Smooth muscle cell of the brain vasculature (primary cell): Measurements from ENCODE around the gene ZNF668.
A peak's percentile ranks its signal among the peaks of the same experiment; 100 is the strongest.

Source experiments
- DNase-seq: peaks from one replicate; pipeline ENCODE4 v3.0.0-alpha.2; 2012; ENCODE audit warnings: low read depth, low spot score

The ZNF668 gene

DNA sequence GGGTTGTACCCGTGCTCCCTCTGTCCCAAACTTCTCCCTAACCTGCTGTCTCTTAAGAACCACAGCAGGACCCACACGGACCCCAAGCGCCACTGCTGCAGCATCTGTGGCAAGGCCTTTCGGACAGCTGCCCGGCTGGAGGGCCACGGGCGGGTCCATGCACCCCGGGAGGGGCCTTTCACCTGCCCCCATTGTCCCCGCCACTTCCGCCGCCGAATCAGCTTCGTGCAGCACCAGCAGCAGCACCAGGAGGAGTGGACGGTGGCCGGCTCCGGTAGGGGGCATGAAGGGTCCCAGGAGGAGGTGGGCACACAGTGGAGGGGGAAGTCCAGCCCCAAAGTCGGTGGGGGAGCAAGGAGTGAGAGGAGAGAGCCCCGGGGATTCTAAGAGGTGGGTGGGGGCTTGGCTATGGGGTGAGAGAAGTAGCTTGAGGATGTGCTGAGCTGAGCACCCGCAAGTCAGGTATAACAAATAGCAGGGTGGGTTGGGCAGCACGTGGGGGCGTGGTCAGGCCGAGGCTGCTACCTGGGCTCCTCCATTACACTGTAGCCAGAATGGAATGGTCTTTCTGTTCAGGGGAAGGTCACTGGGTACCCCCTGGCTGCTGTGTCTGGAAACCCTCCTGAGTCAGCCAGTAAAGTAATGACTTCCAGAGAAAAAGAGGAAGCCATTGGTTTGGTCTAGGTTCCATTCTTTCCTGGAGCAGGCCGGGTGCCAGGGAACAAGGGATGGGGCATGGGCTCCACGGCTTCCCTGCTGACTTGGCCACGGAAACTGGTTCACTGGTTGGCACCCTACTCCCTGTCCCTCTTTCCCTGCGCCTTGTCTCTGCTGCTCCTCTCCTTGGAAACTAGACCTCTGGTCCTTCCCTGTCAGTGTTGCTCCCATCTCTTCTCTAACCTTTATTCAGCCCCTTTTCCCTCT is 7.7 kb upstream of the ZNF668 start:
- DNase-seq: no peak

DNA sequence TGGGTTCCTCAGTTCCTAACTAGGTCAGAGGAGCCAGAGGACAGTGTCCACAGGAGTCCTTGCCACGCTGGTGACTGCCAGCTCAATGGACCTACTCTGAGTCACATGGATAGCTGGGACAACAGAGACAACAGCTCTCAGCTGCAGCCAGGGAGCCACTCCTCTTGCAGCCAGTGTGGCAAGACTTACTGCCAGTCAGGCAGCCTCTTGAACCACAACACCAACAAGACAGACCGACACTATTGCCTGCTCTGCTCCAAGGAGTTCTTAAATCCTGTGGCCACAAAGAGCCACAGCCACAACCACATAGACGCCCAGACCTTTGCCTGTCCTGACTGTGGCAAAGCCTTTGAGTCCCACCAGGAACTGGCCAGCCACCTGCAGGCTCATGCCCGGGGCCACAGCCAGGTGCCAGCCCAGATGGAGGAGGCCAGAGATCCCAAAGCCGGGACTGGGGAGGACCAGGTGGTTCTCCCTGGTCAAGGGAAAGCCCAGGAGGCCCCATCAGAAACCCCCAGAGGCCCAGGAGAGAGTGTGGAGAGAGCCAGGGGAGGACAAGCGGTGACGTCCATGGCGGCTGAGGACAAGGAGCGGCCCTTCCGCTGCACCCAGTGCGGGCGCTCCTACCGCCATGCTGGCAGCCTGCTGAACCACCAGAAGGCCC is 6.8 kb upstream of the ZNF668 start:
- DNase-seq: no peak

GRCh38 chr16:31080035-31080629 is 6.1 kb upstream of the ZNF668 start:
- DNase-seq: no peak

DNA sequence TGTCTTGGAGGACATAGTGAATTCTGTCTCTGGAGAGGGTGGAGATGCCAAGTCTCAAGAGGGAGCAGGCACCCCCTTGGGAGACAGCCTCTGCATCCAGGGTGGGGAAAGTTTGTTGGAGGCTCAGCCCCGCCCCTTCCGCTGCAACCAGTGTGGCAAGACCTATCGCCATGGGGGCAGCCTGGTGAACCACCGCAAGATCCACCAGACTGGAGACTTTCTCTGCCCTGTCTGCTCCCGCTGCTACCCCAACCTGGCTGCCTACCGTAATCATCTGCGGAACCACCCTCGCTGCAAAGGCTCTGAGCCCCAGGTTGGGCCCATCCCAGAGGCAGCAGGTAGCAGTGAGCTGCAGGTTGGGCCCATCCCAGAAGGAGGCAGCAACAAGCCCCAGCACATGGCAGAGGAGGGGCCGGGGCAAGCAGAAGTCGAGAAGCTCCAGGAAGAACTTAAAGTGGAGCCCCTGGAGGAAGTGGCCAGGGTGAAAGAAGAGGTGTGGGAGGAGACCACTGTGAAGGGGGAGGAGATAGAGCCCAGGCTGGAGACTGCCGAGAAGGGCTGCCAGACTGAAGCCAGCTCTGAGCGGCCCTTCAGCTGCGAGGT is 5.4 kb upstream of the ZNF668 start:
- DNase-seq: no peak

DNA sequence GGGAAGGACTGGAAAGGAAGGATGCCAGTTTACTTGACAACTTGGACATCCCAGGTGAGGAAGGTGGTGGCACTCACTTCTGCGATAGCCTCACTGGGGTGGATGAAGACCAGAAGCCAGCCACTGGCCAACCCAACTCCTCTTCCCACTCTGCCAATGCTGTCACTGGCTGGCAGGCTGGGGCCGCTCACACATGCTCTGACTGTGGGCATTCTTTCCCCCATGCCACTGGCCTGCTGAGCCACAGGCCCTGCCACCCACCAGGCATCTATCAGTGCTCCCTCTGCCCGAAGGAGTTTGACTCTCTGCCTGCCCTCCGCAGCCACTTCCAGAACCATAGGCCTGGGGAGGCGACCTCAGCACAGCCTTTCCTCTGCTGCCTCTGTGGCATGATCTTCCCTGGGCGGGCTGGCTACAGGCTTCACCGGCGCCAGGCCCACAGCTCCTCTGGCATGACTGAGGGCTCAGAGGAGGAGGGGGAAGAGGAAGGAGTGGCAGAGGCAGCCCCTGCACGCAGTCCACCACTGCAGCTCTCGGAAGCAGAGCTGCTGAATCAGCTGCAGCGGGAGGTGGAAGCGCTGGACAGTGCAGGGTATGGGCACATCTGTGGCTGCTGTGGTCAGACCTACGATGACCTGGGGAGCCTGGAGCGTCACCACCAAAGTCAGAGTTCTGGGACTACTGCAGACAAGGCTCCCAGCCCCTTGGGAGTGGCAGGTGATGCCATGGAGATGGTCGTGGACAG is 4.7 kb upstream of the ZNF668 start:
- DNase-seq: no peak

- no peak for DNase-seq
These were observed 3.8 kb upstream of the ZNF668 start for GRCh38 chr16:31077592-31078396.

- no peak for DNase-seq
These were observed 3.0 kb upstream of the ZNF668 start for GRCh38 chr16:31077024-31077423.

DNA sequence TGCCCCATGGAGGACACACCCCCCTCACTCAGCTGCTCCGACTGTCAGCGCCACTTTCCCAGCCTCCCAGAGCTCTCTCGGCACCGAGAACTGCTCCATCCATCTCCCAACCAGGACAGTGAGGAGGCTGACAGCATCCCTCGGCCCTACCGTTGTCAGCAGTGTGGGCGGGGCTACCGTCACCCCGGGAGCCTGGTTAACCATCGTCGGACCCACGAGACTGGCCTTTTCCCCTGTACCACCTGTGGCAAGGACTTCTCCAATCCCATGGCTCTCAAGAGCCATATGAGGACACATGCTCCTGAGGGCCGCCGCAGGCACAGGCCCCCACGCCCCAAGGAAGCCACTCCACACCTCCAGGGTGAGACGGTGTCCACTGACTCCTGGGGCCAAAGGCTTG is 2.3 kb upstream of the ZNF668 start:
- DNase-seq: no peak

GRCh38 chr16:31074814-31075183 is 759 bp upstream of the ZNF668 start:
- DNase-seq: no peak

- peak; percentile 80 for DNase-seq
These were observed 684 bp downstream of the ZNF668 start for GRCh38 chr16:31073142-31073969.

- no peak for DNase-seq
These were observed 1.4 kb downstream of the ZNF668 start for GRCh38 chr16:31072540-31073141.

GRCh38 chr16:31071861-31072260 is 2.2 kb downstream of the ZNF668 start:
- DNase-seq: no peak

- DNase-seq: no peak
These were observed 6.7 kb downstream of the ZNF668 start for GRCh38 chr16:31067342-31067741.

DNA sequence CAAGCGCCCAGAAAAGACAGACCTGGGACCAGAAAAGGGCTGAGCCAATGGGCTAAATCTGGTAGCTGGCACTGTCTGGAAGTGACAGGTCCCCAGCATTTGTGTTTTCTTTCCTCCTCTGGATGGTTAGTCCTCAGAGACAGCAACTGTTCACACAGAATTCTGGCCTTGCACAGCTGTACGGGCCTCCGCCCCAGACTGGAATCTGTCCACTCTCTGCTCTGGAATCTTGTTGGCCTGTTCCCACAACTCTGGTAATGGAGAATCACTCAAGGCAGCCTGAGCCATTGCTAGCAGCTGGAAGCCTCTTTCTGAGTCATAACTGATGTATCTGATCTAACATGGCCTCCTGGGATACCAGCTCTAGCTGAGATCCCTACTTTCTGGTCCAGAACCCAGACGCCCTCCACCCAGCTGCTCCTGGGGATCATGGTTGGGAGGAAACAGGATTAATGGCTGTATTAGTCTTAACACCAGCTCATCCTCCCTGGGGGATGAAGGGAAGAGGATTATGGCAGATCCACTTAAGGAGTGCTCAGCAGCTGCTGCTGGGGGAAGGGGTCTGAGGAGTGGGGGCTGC is 9.1 kb downstream of the ZNF668 start:
- DNase-seq: peak; percentile 66

GRCh38 chr16:31063843-31064611 is 10.0 kb downstream of the ZNF668 start:
- DNase-seq: no peak

GRCh38 chr16:31063495-31063842 is 10.6 kb downstream of the ZNF668 start:
- no peak for DNase-seq

GRCh38 chr16:31061813-31062440 is 12.1 kb downstream of the ZNF668 start:
- DNase-seq: no peak
